PC-9 (cell line): Measurements from ENCODE around the gene NELFA.

Experiments used
- CTCF ChIP-seq: fragments of 200-600 bp; sonication (generic); conservative IDR thresholded peaks from 2 replicates; pipeline ENCODE4 v1.6.1; 2017; ENCODE audit warnings: mixed run types, antibody characterized with exemption, mild to moderate bottlenecking, moderate library complexity
- EZH2 ChIP-seq: fragments of 200-600 bp; sonication (generic); IDR thresholded peaks from 2 replicates; pipeline ENCODE4 v1.8.0; 2017; ENCODE audit warnings: antibody characterized with exemption, low read depth

GRCh38 chr4:1971456-1972200 is 37.1 kb downstream of the NELFA start:
- TF ChIP-seq CTCF (no peak), EZH2 (no peak)
